Measurements from ENCODE around the gene PUS7L.

GRCh38 chr12:43805860-43806736 lies 47.5 kb upstream of the PUS7L start, which contains the start of gene TWF1:
- TF ChIP-seq CTCF (IDR thresholded peaks at IDR 0.05; ENCODE audit: low read depth, low read length) (no peak), EZH2phosphoT487 (IDR thresholded peaks at IDR 0.05; ENCODE audit: low read depth) (no peak)
